Endothelial cell of umbilical vein (primary cell): ENCODE results near the gene SRSF3. TPM values are rescaled to one million over a fixed set of nuclear protein-coding genes. Genes with fewer than 3 reads are reported as not detected.

Source experiments
- BruUV-seq: library from RNA; stranded (reverse); fragments of 400-500 nt; replicated peaks from 2 replicates; lab custom pipeline; 2021; lab: Mats Ljungman, UMichigan
- CTCF ChIA-PET: fragments of 300-600, 350-600 bp; sonication (Branson Sonifier 250); formaldehyde crosslinking; loops from one replicate; lab custom pipeline; 2021; ENCODE audit warnings: antibody characterized with exemption, inconsistent platforms; lab: Charles Lee
- POLR2A ChIA-PET: fragments of 300-600, 350-600 bp; sonication (Branson Sonifier 250); formaldehyde crosslinking; loops from one replicate; lab custom pipeline; 2021; ENCODE audit warnings: antibody characterized with exemption, inconsistent platforms; lab: Charles Lee
- DNase-seq: peaks from one replicate; pipeline ENCODE4 v3.0.0-alpha.2; 2011; ENCODE audit warnings: low read depth, low spot score
- FAIRE-seq: peaks from 2 replicates; lab custom pipeline; 2011; peaks lifted over from hg19 to GRCh38; lab: Jason Lieb, UNC
- H2AFZ ChIP-seq: 2 replicates; pipeline ENCODE4 v1.6.0; 2012; ENCODE audit warnings: low read depth, low read length, control low read depth, inconsistent platforms
- H3K27ac ChIP-seq: 2 replicates; pipeline ENCODE4 v1.5.1; 2011; ENCODE audit warnings: low read depth, mild to moderate bottlenecking, control low read depth, low read length, moderate library complexity; ENCODE audit not compliant: insufficient read depth
- H3K27me3 ChIP-seq, 2 experiments: 2 replicates each; pipeline versions ENCODE4 v1.6.0 to v1.6.1; 2011; ENCODE audit warnings: low read length in 2 of 2, mixed read lengths in 1 of 2; ENCODE audit not compliant: control insufficient read depth in 2 of 2, insufficient read depth in 2 of 2
- H3K36me3 ChIP-seq, 2 experiments: 2 replicates in 1 of 2; 3 replicates in 1 of 2; pipeline ENCODE4 v1.5.1; 2011; ENCODE audit warnings: low read length in 2 of 2, mild to moderate bottlenecking in 1 of 2, moderate library complexity in 1 of 2; ENCODE audit not compliant: control insufficient read depth in 2 of 2, insufficient read depth in 2 of 2; ENCODE audit errors: extremely low read depth in 1 of 2
- H3K4me1 ChIP-seq: 3 replicates; pipeline ENCODE4 v1.5.1; 2011; ENCODE audit warnings: mild to moderate bottlenecking, low read length; ENCODE audit not compliant: control insufficient read depth, insufficient read depth; ENCODE audit errors: extremely low read depth
- H3K4me2 ChIP-seq: 2 replicates; pipeline ENCODE4 v1.6.1; 2011; ENCODE audit warnings: low read length, control low read depth, mixed read lengths; ENCODE audit not compliant: insufficient read depth
- H3K4me3 ChIP-seq, 3 experiments: fragments of 200-600 bp in 1 of 3; sonication (generic), shearing (Covaris generic) in 1 of 3; replicated peaks in 1 of 3; 2 replicates each; pipeline ENCODE4 v1.5.1; 2011 to 2016; ENCODE audit warnings: control low read depth in 3 of 3, low read length in 3 of 3, mild to moderate bottlenecking in 2 of 3, inconsistent platforms in 1 of 3, low read depth in 1 of 3, moderate library complexity in 1 of 3; ENCODE audit not compliant: insufficient read depth in 1 of 3
- H3K79me2 ChIP-seq: 2 replicates; pipeline ENCODE4 v1.6.0; 2012; ENCODE audit warnings: low read length, inconsistent platforms; ENCODE audit not compliant: control insufficient read depth, insufficient read depth
- H3K9ac ChIP-seq: replicated peaks from 2 replicates; pipeline ENCODE3; 2011; ENCODE audit warnings: low read length, control low read depth; ENCODE audit not compliant: insufficient read depth; ENCODE audit errors: extremely low read depth
- H3K9me1 ChIP-seq: replicated peaks from 3 replicates; pipeline ENCODE4 v1.6.0; 2011; ENCODE audit warnings: mild to moderate bottlenecking, low read length; ENCODE audit not compliant: control insufficient read depth, insufficient read depth; ENCODE audit errors: extremely low read depth
- H3K9me3 ChIP-seq: replicated peaks from 2 replicates; pipeline ENCODE4 v1.5.1; 2012; ENCODE audit warnings: low read length, inconsistent platforms; ENCODE audit not compliant: control insufficient read depth, insufficient read depth
- H4K20me1 ChIP-seq: replicated peaks from 2 replicates; pipeline ENCODE3; 2011; ENCODE audit warnings: mild to moderate bottlenecking, low read length; ENCODE audit not compliant: control insufficient read depth, insufficient read depth; ENCODE audit errors: extremely low read depth
- EZH2 ChIP-seq: IDR thresholded peaks from 2 replicates; pipeline ENCODE4 v1.6.1; 2012; ENCODE audit warnings: borderline replicate concordance, low read depth, mild to moderate bottlenecking, moderate library complexity, low read length, inconsistent platforms; ENCODE audit not compliant: severe bottlenecking
- FOS ChIP-seq: IDR thresholded peaks from 2 replicates; pipeline ENCODE4 v1.6.1; 2011; ENCODE audit warnings: mild to moderate bottlenecking, low read length, moderate library complexity, borderline replicate concordance; ENCODE audit not compliant: insufficient read depth
- GATA2 ChIP-seq: IDR thresholded peaks from 2 replicates; pipeline ENCODE4 v1.7.0; 2011; ENCODE audit warnings: low read depth, mild to moderate bottlenecking, moderate library complexity, mixed read lengths, low read length; ENCODE audit not compliant: insufficient read length, insufficient read depth
- JUN ChIP-seq: IDR thresholded peaks from 2 replicates; pipeline ENCODE4 v1.6.1; 2011; ENCODE audit warnings: borderline replicate concordance, low read depth; ENCODE audit not compliant: insufficient read length, insufficient read depth
- MYC ChIP-seq: IDR thresholded peaks from one replicate; pipeline ENCODE4 v1.6.1; 2011; ENCODE audit warnings: mild to moderate bottlenecking, low read depth, low read length
- POLR2A ChIP-seq: IDR thresholded peaks from 2 replicates; pipeline ENCODE4 v1.6.1; 2012; ENCODE audit warnings: low read depth, mild to moderate bottlenecking, control low read depth, low read length
- POLR2AphosphoS5 ChIP-seq: IDR thresholded peaks from 2 replicates; pipeline ENCODE4 v1.6.1; 2012; ENCODE audit warnings: low read depth, mild to moderate bottlenecking, control low read depth, low read length, moderate library complexity; ENCODE audit not compliant: insufficient read depth
- dilution Hi-C: fragments of 300-500 bp; cut with MboI; formaldehyde crosslinking; loops from one replicate; pipeline ENCODE4 v1.15.0; 2019; ENCODE audit warnings: low sequenced_read_pairs; ENCODE audit not compliant: extremely low pct_ligation_motif_present
- intact Hi-C: fragments of 100-400 bp; cut with micrococcal nuclease; formaldehyde crosslinking; loops from one replicate; pipeline ENCODE4 v1.10.0; 2022
- polyA plus RNA-seq, 4 experiments: library from polyadenylated mRNA; depleted of rRNA in 3 of 4; stranded (reverse) in 3 of 4; unstranded in 1 of 4; fragments of >200 nt; gene quantifications; 2 replicates each; pipeline versions ENCODE4 v1.2.1 to v1.2.3, GENCODE V29; 2011 to 2012; ENCODE audit warnings: missing spikeins in 1 of 4
- total RNA-seq: library from RNA; stranded (reverse); gene quantifications from 2 replicates; pipeline ENCODE4 v1.2.3, GENCODE V29; 2021
- TF ChIP-seq, protein P1 (sequence below), 2 donors: IDR thresholded peaks; 1 replicate in 1 of 2; 2 replicates in 1 of 2; pipeline ENCODE4 v1.5.1; 2011; ENCODE audit warnings: low read length in 2 of 2, mild to moderate bottlenecking in 2 of 2, moderate library complexity in 2 of 2, control low read depth in 1 of 2, inconsistent platforms in 1 of 2, low read depth in 1 of 2; ENCODE audit not compliant: insufficient read depth in 1 of 2; ENCODE audit errors: extremely low read depth in 1 of 2
- TF ChIP-seq, protein P2 (sequence below): IDR thresholded peaks from 2 replicates; pipeline ENCODE4 v1.6.1; 2011; ENCODE audit not compliant: insufficient read depth, insufficient read length

The SRSF3 gene
- total and polyA plus RNA-seq, 2 donors (not counting 3 experiments of a cell fraction or from before 2014, with no cell fraction given), result 317 to 393 TPM

DNA sequence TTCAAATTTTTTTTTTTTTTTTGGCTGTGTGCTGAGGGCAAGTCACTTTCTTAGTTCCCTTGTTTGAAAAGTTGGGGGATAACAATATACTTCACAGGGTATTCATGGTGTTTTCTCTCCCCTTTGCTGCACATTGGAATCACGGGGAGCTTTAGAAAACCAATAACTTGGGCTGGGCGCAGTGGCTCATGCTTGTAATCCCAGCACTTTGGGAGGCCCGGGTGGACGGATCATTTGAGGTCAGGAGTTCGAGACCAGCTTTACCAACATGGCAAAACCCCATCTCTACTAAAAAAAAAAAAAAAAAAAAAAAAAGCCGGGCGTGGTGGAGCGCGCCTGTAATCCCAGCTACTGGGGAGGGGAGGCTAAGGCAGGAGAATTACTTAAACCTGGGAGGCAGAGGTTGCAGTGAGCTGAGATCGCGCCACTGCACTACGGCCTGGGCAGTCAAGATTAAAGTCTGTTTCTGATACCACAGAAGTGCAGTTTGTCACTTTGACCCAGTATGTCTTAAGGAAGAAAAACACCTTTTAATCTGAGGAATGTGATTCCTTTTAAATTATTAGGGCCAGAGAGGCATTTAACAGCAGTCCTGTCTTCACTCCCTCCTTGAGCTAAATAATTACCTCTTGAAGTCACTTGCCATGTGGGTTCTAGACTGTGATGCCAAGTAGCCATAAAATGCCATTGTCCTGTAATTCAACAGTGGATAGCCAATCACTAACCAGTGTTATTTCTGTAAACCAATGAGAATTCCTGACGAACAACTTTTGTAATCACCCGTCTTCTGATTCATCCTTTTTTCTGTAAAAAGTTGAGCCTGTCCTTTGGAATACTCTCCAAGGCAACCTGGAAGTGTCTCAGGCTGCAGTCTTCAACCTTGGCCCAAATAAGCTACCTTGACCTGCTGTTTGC, 16.1 kb downstream of the SRSF3 start:
- no peak for FAIRE-seq
- H3K9me3 ChIP-seq, result no peaks in the 10 kb centered on the region
- H3K4me3 ChIP-seq, result no peak overlapping the region
- no peak overlapping the region for H3K27ac ChIP-seq
- no peak overlapping the region for H2AFZ ChIP-seq
- TF ChIP-seq FOS (no peak), POLR2A (peak; percentile 2)
- no peak for DNase-seq
- no peaks in the 10 kb centered on the region for H3K27me3 ChIP-seq
- H3K9ac ChIP-seq, result no peak overlapping the region
- ChIA-PET POLR2A (interaction anchor here (0.7 to 1.8 kb wide), 2 partner anchors 13 to 23 kb away, joined by 3 to 4 read pairs; no protein-coding TSS in a partner anchor), CTCF (interaction anchor here (0.7 to 2.7 kb wide), 5 partner anchors 13 to 172 kb away, joined by 3 to 8 read pairs (median 4); no protein-coding TSS in a partner anchor)
- dilution Hi-C loops, result loop anchor here (10.0 kb wide), 1 partner anchor 75 kb away; no protein-coding TSS in a partner anchor
- no peak overlapping the region for H3K4me2 ChIP-seq
- intact Hi-C loops, result no loop called here
- no peaks in the 10 kb centered on the region for H3K4me1 ChIP-seq
- no peaks in the 10 kb centered on the region for H3K9me1 ChIP-seq
- peaks cover 11 to 28% of the 10 kb centered on the region in 2 experiments for H3K36me3 ChIP-seq
- BruUV-seq, result no TSS peak
- peaks cover 11% of the 10 kb centered on the region for H4K20me1 ChIP-seq
- peaks cover 18% of the 10 kb centered on the region for H3K79me2 ChIP-seq

DNA sequence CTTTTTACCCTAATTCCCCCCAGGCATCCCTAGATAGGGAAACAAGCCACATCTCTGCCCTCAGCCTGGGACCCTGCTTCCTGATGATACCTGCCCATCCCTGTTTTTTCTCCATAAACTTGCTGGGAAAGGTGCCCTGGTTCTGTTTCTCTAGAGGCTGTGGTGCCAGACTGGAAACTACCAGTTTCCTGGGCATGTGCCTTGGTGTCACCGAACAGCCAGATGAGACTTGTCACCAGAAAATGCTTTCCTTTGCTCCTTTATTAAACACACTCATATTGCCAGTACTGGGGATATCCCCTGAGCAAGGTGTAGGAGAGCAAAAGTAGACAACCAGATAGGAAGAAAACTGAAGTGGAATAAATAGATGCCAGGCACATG, 16.8 kb downstream of the SRSF3 start:
- Histone ChIP-seq H3K4me1 (peaks cover 4% of the 10 kb centered on the region), H3K27ac (no peak overlapping the region), H3K9me1 (no peaks in the 10 kb centered on the region), H4K20me1 (peaks cover 5% of the 10 kb centered on the region), H3K4me3 (no peak overlapping the region), H3K4me2 (no peak overlapping the region), H3K9me3 (no peaks in the 10 kb centered on the region), H3K9ac (no peak overlapping the region), H2AFZ (no peak overlapping the region), H3K27me3 (no peaks in the 10 kb centered on the region), H3K79me2 (peaks cover 11% of the 10 kb centered on the region), H3K36me3 (peaks cover 8 to 22% of the 10 kb centered on the region in 2 experiments)
- POLR2A ChIA-PET, result no interaction called here
- intact Hi-C loops (no loop called here), dilution Hi-C loops (loop anchor here (10.0 kb wide), 1 partner anchor 74 kb away; no protein-coding TSS in a partner anchor)
- CTCF ChIA-PET, result interaction anchor here (1.2 to 1.5 kb wide), 4 partner anchors 13 to 172 kb away, joined by 3 to 4 read pairs (median 4); no protein-coding TSS in a partner anchor
- TF ChIP-seq POLR2AphosphoS5 (no peak), JUN (no peak), MYC (no peak), EZH2 (no peak), GATA2 (no peak), POLR2A (no peak), FOS (no peak)
- TF ChIP-seq, protein P1, sequence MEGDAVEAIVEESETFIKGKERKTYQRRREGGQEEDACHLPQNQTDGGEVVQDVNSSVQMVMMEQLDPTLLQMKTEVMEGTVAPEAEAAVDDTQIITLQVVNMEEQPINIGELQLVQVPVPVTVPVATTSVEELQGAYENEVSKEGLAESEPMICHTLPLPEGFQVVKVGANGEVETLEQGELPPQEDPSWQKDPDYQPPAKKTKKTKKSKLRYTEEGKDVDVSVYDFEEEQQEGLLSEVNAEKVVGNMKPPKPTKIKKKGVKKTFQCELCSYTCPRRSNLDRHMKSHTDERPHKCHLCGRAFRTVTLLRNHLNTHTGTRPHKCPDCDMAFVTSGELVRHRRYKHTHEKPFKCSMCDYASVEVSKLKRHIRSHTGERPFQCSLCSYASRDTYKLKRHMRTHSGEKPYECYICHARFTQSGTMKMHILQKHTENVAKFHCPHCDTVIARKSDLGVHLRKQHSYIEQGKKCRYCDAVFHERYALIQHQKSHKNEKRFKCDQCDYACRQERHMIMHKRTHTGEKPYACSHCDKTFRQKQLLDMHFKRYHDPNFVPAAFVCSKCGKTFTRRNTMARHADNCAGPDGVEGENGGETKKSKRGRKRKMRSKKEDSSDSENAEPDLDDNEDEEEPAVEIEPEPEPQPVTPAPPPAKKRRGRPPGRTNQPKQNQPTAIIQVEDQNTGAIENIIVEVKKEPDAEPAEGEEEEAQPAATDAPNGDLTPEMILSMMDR (IDR thresholded peaks at IDR 0.05; ENCODE audit: extremely low read depth in 1 of 2, insufficient read depth in 1 of 2, low read depth in 1 of 2, low read length in 2 of 2), result no peak
- TF ChIP-seq, protein P2, sequence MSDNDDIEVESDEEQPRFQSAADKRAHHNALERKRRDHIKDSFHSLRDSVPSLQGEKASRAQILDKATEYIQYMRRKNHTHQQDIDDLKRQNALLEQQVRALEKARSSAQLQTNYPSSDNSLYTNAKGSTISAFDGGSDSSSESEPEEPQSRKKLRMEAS, result no peak
- FAIRE-seq, result no peak
- DNase-seq, result no peak
- BruUV-seq, result no TSS peak
